Endometrium (tissue), 2 donors: ENCODE data around the gene KMT2B.

Source experiments
- FAIRE-seq: peaks from 2 replicates; lab custom pipeline; 2012; peaks lifted over from hg19 to GRCh38; lab: Jason Lieb, UNC
- donor health status: control.
- donor health status: control.

KMT2B gene

GRCh38 chr19:35780717-35781116 lies 62.9 kb downstream of the KMT2B start:
- no peak for FAIRE-seq

DNA sequence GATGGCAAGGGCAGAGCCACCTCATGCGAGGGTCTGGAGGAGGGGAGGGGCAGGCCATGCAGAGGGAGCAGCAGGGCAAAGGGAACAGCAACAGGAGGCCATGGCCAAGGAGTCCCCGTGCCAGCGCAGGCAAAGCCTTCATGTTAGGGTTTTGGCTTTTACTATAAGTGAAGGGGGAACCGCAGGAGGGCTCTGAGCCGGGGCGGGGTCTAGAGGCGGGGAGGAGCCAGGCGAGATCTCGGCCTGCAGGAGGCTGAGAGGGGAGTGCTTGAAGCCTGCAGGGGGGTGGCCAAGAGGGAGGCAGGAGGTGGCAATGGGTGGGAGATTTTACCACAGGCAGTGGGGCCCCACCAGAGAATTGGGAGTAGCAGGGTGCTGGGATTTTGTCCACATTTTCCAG lies 63.8 kb downstream of the KMT2B start:
- no peak for FAIRE-seq

DNA sequence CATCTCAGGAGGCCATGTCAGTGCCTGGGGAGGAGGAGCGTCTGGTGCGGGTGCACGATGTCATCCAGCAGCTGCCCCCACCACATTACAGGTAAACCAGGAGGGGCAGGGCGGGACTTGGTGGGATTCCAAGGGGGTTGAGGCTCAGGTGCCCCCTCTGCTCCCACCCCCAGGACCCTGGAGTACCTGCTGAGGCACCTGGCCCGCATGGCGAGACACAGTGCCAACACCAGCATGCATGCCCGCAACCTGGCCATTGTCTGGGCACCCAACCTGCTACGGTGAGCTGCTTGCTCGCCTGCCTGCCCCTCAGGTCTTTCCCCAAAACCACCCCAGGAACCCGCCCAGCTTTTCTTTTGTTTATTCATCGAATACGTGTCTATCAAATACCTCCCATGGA lies 64.8 kb downstream of the KMT2B start:
- no peak for FAIRE-seq

DNA sequence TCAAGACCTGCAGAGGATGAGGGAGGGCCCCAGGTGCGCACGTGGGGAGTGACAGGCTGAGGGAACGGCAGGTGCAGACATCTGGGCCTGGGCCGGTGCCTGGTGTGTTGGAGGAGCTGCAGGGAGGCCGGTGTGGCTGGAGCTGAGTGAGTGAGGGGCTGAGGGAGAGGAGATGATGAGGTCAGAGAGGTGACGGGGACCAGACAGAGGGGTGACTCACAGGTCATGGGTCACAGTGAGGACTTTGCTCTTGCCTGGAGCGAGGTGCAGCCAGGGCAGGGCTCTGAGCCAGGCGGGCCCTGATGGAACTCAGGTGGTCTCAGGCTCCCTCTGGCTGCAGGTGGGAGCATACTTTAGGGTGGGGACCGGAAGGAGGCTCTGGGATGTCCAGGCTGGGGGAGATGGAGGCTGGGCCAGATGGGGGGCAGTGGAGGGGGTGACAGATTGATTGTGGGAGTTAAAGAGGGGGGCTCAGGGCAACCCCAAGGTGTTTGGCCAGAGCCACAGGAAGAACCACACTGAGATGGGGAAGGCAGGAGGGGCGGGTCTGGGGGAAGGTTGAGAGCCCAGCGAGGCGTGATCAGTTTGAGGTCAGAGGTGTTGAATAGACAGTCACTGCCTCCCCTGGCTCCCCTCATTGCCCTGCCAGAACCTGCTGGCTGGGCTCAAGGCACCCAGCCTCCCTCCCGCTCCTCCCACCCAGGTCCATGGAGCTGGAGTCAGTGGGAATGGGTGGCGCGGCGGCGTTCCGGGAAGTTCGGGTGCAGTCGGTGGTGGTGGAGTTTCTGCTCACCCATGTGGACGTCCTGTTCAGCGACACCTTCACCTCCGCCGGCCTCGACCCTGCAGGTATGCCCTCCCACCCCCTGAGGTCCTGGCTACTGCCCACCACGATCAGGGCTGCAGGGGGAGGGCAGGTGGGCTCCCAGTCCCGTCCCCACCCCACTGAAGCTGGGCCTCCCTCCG lies 65.9 kb downstream of the KMT2B start:
- FAIRE-seq, result no peak

DNA sequence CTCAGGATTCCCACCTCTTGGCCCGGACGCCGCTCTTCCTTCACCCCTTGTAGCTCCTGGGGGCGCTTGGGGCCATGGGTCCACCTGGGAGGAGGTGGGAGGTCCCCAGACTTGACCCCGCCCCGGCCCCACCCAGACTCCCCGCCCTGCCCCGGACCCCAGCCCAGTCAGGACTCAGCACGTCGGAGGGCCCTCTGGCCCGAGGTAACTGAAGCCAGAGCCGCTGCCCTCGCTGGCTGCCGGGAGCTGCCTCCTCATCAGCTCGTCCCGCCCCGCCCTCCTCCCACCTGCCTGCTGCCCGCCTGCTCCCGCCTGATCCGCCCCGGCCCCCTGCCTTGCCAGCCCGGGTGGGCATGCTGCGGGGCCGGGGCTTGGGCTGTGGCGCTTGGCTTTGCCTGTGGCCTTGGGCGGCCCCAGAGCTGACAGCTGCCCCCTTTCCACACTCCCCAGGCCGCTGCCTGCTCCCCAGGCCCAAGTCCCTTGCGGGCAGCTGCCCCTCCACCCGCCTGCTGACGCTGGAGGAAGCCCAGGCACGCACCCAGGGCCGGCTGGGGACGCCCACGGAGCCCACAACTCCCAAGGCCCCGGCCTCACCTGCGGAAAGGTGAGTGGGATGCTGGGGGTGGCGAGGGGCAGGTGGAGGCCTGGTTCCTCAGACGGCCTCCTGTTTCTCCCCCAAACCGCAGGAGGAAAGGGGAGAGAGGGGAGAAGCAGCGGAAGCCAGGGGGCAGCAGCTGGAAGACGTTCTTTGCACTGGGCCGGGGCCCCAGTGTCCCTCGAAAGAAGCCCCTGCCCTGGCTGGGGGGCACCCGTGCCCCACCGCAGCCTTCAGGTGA lies 66.9 kb downstream of the KMT2B start:
- FAIRE-seq, result no peak

DNA sequence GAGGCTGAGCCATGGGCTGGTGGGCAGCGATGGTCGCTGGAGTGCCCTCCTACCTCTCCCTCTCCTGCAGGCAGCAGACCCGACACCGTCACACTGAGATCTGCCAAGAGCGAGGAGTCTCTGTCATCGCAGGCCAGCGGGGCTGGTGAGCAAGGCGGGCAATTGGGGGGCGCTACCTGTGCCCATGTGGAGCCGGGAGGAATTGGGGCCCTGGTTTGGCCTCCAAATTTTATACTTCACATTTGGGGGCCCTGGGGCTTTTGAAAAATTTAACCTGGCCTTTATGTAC lies 67.5 kb downstream of the KMT2B start:
- no peak for FAIRE-seq

- no peak for FAIRE-seq
These were observed 68.7 kb downstream of the KMT2B start for GRCh38 chr19:35786299-35787160.

- no peak for FAIRE-seq
These were observed 69.5 kb downstream of the KMT2B start for GRCh38 chr19:35787227-35787799.
